HepG2 (cell line): ENCODE measurements around the gene RAC3. TPM values are rescaled to one million over a fixed set of nuclear protein-coding genes. Genes with fewer than 3 reads are reported as not detected.

ENCODE experiments used
- BRD4 ChIP-seq: sonication (generic); formaldehyde crosslinking; IDR thresholded peaks from 2 replicates; pipeline ENCODE4 v1.4.0; 2020; ENCODE audit warnings: missing genetic modification reagents
- CAMTA2 ChIP-seq: sonication (generic); formaldehyde crosslinking; IDR thresholded peaks from 2 replicates; pipeline ENCODE4 v1.4.0; 2020; ENCODE audit warnings: mild to moderate bottlenecking, missing genetic modification reagents, borderline replicate concordance
- CERS6 ChIP-seq: sonication (generic); formaldehyde crosslinking; IDR thresholded peaks from 2 replicates; pipeline ENCODE4 v1.5.0; 2020; ENCODE audit warnings: missing genetic modification reagents
- DPF2 ChIP-seq: sonication (generic); formaldehyde crosslinking; IDR thresholded peaks from 2 replicates; pipeline ENCODE4 v1.4.0; 2020; ENCODE audit warnings: mild to moderate bottlenecking, low read depth, missing genetic modification reagents, borderline replicate concordance
- DR1 ChIP-seq: sonication (generic); formaldehyde crosslinking; IDR thresholded peaks from 2 replicates; pipeline ENCODE4 v1.8.0; 2021; ENCODE audit warnings: mild to moderate bottlenecking, missing genetic modification reagents, inconsistent platforms
- MAZ ChIP-seq, 2 experiments: sonication (generic) in 1 of 2; formaldehyde crosslinking in 1 of 2; IDR thresholded peaks; 2 replicates each; pipeline versions ENCODE4 v1.5.0 to v1.6.1; 2012 to 2020; ENCODE audit warnings: low read depth in 2 of 2, mild to moderate bottlenecking in 2 of 2, borderline replicate concordance in 1 of 2, improper control_type of control experiment in 1 of 2, low read length in 1 of 2, missing genetic modification reagents in 1 of 2, moderate library complexity in 1 of 2
- MEIS2 ChIP-seq: sonication (generic); formaldehyde crosslinking; IDR thresholded peaks from 2 replicates; pipeline ENCODE4 v1.9.0; 2021; ENCODE audit warnings: mild to moderate bottlenecking, missing genetic modification reagents
- MIER3 ChIP-seq: IDR thresholded peaks from 2 replicates; pipeline ENCODE4 v1.6.1; 2016; ENCODE audit warnings: missing compliant biosample characterization, borderline replicate concordance
- NFKBIZ ChIP-seq: IDR thresholded peaks from 2 replicates; pipeline ENCODE4 v1.6.1; 2018; ENCODE audit warnings: missing genetic modification reagents, missing compliant biosample characterization
- NR2F6 ChIP-seq, 2 experiments: IDR thresholded peaks; 2 replicates each; pipeline ENCODE4 v1.6.1; 2016; ENCODE audit warnings: antibody characterized with exemption in 1 of 2, mild to moderate bottlenecking in 1 of 2
- RBM39 ChIP-seq: fragments of 200-400 bp; formaldehyde crosslinking; IDR thresholded peaks from one replicate; pipeline ENCODE4 v1.6.1; 2018; ENCODE audit warnings: antibody characterized with exemption, mild to moderate bottlenecking, low read depth, low read length; ENCODE audit not compliant: poor library complexity, severe bottlenecking
- SKI ChIP-seq: fragments of 450-650 bp; IDR thresholded peaks from one replicate; pipeline ENCODE4 v1.6.1; 2018; ENCODE audit warnings: mild to moderate bottlenecking; ENCODE audit not compliant: partially characterized antibody
- SP2 ChIP-seq: sonication (generic); formaldehyde crosslinking; IDR thresholded peaks from 2 replicates; pipeline ENCODE4 v1.5.1; 2020; ENCODE audit warnings: mild to moderate bottlenecking, missing genetic modification reagents
- SRF ChIP-seq: IDR thresholded peaks from 2 replicates; pipeline ENCODE4 v1.6.1; 2011; ENCODE audit warnings: mild to moderate bottlenecking, low read depth, low read length, moderate library complexity
- SUZ12 ChIP-seq: fragments of 150-350 bp; IDR thresholded peaks from 2 replicates; pipeline ENCODE4 v1.6.1; 2014; ENCODE audit warnings: low read depth, low read length
- TAF15 ChIP-seq: fragments of 200-400 bp; formaldehyde crosslinking; IDR thresholded peaks from one replicate; pipeline ENCODE4 v1.6.1; 2018; ENCODE audit warnings: mild to moderate bottlenecking, low read depth, low read length; ENCODE audit not compliant: poor library complexity, severe bottlenecking
- ZNF101 ChIP-seq: sonication (generic); formaldehyde crosslinking; IDR thresholded peaks from 2 replicates; pipeline ENCODE4 v1.4.0; 2020; ENCODE audit warnings: mild to moderate bottlenecking, low read depth, missing genetic modification reagents, borderline replicate concordance
- ZNF24 ChIP-seq: fragments of 450-650 bp; IDR thresholded peaks from 2 replicates; pipeline ENCODE4 v1.6.1; 2017; ENCODE audit warnings: antibody characterized with exemption, mild to moderate bottlenecking
- ZNF333 ChIP-seq: sonication (generic); formaldehyde crosslinking; IDR thresholded peaks from 2 replicates; pipeline ENCODE4 v1.4.0; 2020; ENCODE audit warnings: mild to moderate bottlenecking, missing genetic modification reagents, borderline replicate concordance
- ZNF44 ChIP-seq: sonication (generic); formaldehyde crosslinking; IDR thresholded peaks from 2 replicates; pipeline ENCODE4 v1.5.1; 2020; ENCODE audit warnings: mild to moderate bottlenecking, missing genetic modification reagents
- ZNF501 ChIP-seq: sonication (generic); formaldehyde crosslinking; IDR thresholded peaks from 2 replicates; pipeline ENCODE4 v1.5.1; 2020; ENCODE audit warnings: mild to moderate bottlenecking, moderate library complexity, missing genetic modification reagents
- ZNF552 ChIP-seq: sonication (generic); formaldehyde crosslinking; IDR thresholded peaks from 2 replicates; pipeline ENCODE4 v1.9.0; 2022; ENCODE audit warnings: missing genetic modification reagents, mild to moderate bottlenecking, borderline replicate concordance
- ZNF556 ChIP-seq: sonication (generic); formaldehyde crosslinking; IDR thresholded peaks from 2 replicates; pipeline ENCODE4 v1.4.0; 2020; ENCODE audit warnings: mild to moderate bottlenecking, missing genetic modification reagents, borderline replicate concordance
- ZNF567 ChIP-seq: sonication (generic); formaldehyde crosslinking; IDR thresholded peaks from 2 replicates; pipeline ENCODE4 v1.8.1; 2023; ENCODE audit warnings: mild to moderate bottlenecking, missing genetic modification reagents, borderline replicate concordance
- ZNF572 ChIP-seq: sonication (generic); formaldehyde crosslinking; IDR thresholded peaks from 2 replicates; pipeline ENCODE4 v1.5.1; 2020; ENCODE audit warnings: mild to moderate bottlenecking, missing genetic modification reagents
- ZNF839 ChIP-seq: sonication (generic); formaldehyde crosslinking; IDR thresholded peaks from 2 replicates; pipeline ENCODE4 v1.4.0; 2020; ENCODE audit warnings: missing genetic modification reagents, mild to moderate bottlenecking, borderline replicate concordance
- polyA plus RNA-seq, 8 experiments: library from polyadenylated mRNA; depleted of rRNA in 3 of 8; stranded (reverse) in 7 of 8; unstranded in 1 of 8; fragments of >200 nt; fragmentation: Illumina TruSeq in 4 of 8; extraction: Trizol in 4 of 8; gene quantifications; 2 replicates each; pipeline versions ENCODE4 v1.2.1 to v1.2.3, GENCODE V29; 2011 to 2016; ENCODE audit warnings: low read depth in 4 of 8, missing spikeins in 1 of 8, mixed read lengths in 1 of 8; ENCODE audit not compliant: insufficient read depth in 1 of 8
- total RNA-seq, 5 experiments: library from RNA; depleted of rRNA; stranded (reverse); fragments of >200 nt; fragmentation: Illumina TruSeq; extraction: Trizol; gene quantifications; 2 replicates each; pipeline ENCODE4 v1.2.3, GENCODE V29; 2016; ENCODE audit warnings: low read depth in 1 of 5
- TF ChIP-seq, protein P1 (sequence below): sonication (generic); formaldehyde crosslinking; IDR thresholded peaks from 2 replicates; pipeline ENCODE4 v1.4.0; 2020; ENCODE audit warnings: missing genetic modification reagents, mild to moderate bottlenecking, borderline replicate concordance
- TF ChIP-seq, protein P2 (sequence below): sonication (generic); formaldehyde crosslinking; IDR thresholded peaks from 2 replicates; pipeline ENCODE4 v1.5.1; 2020; ENCODE audit warnings: missing genetic modification reagents, mild to moderate bottlenecking, borderline replicate concordance

RAC3 gene
- total and polyA plus RNA-seq, 2 of the 13 experiments (the other 11 are each of a cell fraction or from before 2014, with no cell fraction given), result 10.5 to 21.3 TPM

DNA sequence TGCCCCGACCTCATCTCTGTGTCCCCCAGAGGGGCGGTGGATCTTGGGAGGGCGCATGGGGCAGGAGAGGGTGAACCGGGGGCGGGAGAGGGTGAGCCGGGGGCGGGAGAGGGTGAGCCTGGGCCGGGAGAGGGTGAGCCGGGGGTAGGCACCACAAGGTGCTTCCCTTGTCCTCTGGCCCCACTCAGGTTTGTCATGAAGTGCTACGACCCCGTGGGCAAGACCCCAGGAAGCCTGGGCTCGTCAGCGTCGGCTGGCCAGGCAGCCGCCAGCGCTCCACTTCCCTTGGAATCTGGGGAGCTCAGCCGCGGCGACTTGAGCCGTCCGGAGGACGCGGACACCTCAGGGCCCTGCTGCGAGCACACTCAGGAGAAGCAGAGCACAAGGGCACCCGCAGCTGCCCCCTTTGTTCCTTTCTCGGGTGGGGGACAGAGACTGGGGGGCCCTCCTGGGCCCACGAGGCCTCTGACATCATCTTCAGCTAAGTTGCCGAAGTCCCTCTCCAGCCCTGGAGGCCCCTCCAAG lies 35.2 kb upstream of the RAC3 start (continued):
- TF ChIP-seq SRF (0 out of 2 replicates have a peak, but pooled peaks have one; percentile 1), DR1 (no peak), ZNF572 (CRISPR knock-in tag) (peak; percentile 36; the same call in 1 of the 2 replicates), NR2F6 (IDR thresholded peaks at IDR 0.05) (0 out of 2 replicates have a peak, but pooled peaks have one; percentile 4), NR2F6 (CRISPR knock-in tag; IDR thresholded peaks at IDR 0.05) (no peak), TAF15 (no peak), SKI (no peak), ZNF556 (CRISPR knock-in tag) (no peak), MIER3 (CRISPR knock-in tag) (no peak), ZNF101 (CRISPR knock-in tag) (no peak), CAMTA2 (CRISPR knock-in tag) (no peak), ZNF552 (CRISPR knock-in tag) (no peak), ZNF24 (no peak), CERS6 (CRISPR knock-in tag) (no peak), ZNF501 (CRISPR knock-in tag) (no peak), ZNF333 (CRISPR knock-in tag) (peak; percentile 61; the same call in 1 of the 2 replicates), MEIS2 (CRISPR knock-in tag) (no peak), SP2 (CRISPR knock-in tag) (no peak), ZNF839 (0 out of 2 replicates have a peak, but pooled peaks have one; percentile 6), SUZ12 (no peak), ZNF44 (CRISPR knock-in tag) (peak; percentile 62; the same call in 1 of the 2 replicates), NFKBIZ (no peak), BRD4 (CRISPR knock-in tag) (no peak), MAZ (IDR thresholded peaks at IDR 0.05; ENCODE audit: borderline replicate concordance, low read depth, low read length) (no peak), MAZ (CRISPR knock-in tag; IDR thresholded peaks at IDR 0.05; ENCODE audit: low read depth) (no peak), RBM39 (no peak), ZNF567 (CRISPR knock-in tag) (no peak), DPF2 (no peak)
- TF ChIP-seq, protein P1, sequence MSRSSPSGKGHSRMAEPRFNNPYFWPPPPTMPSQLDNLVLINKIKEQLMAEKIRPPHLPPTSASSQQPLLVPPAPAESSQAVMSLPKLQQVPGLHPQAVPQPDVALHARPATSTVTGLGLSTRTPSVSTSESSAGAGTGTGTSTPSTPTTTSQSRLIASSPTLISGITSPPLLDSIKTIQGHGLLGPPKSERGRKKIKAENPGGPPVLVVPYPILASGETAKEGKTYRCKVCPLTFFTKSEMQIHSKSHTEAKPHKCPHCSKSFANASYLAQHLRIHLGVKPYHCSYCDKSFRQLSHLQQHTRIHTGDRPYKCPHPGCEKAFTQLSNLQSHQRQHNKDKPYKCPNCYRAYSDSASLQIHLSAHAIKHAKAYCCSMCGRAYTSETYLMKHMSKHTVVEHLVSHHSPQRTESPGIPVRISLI (CRISPR knock-in tag), result no peak
- TF ChIP-seq, protein P2, sequence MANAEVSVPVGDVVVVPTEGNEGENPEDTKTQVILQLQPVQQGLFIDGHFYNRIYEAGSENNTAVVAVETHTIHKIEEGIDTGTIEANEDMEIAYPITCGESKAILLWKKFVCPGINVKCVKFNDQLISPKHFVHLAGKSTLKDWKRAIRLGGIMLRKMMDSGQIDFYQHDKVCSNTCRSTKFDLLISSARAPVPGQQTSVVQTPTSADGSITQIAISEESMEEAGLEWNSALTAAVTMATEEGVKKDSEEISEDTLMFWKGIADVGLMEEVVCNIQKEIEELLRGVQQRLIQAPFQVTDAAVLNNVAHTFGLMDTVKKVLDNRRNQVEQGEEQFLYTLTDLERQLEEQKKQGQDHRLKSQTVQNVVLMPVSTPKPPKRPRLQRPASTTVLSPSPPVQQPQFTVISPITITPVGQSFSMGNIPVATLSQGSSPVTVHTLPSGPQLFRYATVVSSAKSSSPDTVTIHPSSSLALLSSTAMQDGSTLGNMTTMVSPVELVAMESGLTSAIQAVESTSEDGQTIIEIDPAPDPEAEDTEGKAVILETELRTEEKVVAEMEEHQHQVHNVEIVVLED (CRISPR knock-in tag), result no peak
